H9 (cell line): ENCODE data around the gene SNTG2. TPM values are rescaled to one million over a fixed set of nuclear protein-coding genes. Genes with fewer than 3 reads are reported as not detected.

Experiments used
- DNase-seq: peaks from one replicate; pipeline ENCODE4 v3.0.0-alpha.2; 2017
- H2AFZ ChIP-seq: one replicate; pipeline ENCODE4 v1.6.1; 2013; ENCODE audit warnings: mild to moderate bottlenecking, low read length, control low read depth, moderate library complexity
- H2AK5ac ChIP-seq: 2 replicates; pipeline ENCODE4 v1.6.1; 2013; ENCODE audit warnings: low read length, control low read depth, mixed read lengths; ENCODE audit not compliant: insufficient read length
- H2BK120ac ChIP-seq: one replicate; pipeline ENCODE4 v1.6.1; 2013; ENCODE audit warnings: low read depth, mild to moderate bottlenecking, low read length, control low read depth, inconsistent platforms; ENCODE audit not compliant: poor library complexity, severe bottlenecking
- H2BK12ac ChIP-seq: 2 replicates; pipeline ENCODE4 v1.6.1; 2013; ENCODE audit warnings: low read length, control low read depth, mixed read lengths, low read depth; ENCODE audit not compliant: insufficient read length
- H2BK15ac ChIP-seq: 2 replicates; pipeline ENCODE4 v1.6.1; 2013; ENCODE audit warnings: low read depth, low read length, control low read depth
- H2BK20ac ChIP-seq: one replicate; pipeline ENCODE4 v1.6.1; 2013; ENCODE audit warnings: low read depth, mild to moderate bottlenecking, low read length, control low read depth, inconsistent platforms; ENCODE audit not compliant: poor library complexity, severe bottlenecking
- H2BK5ac ChIP-seq: 2 replicates; pipeline ENCODE4 v1.6.1; 2013; ENCODE audit warnings: low read length, control low read depth, mixed read lengths; ENCODE audit not compliant: insufficient read length
- H3K14ac ChIP-seq: 2 replicates; pipeline ENCODE4 v1.6.1; 2013; ENCODE audit warnings: low read length, control low read depth; ENCODE audit not compliant: insufficient read depth
- H3K18ac ChIP-seq: 2 replicates; pipeline ENCODE4 v1.6.1; 2013; ENCODE audit warnings: low read depth, mild to moderate bottlenecking, mixed read lengths, low read length, control low read depth; ENCODE audit not compliant: insufficient read length
- H3K23ac ChIP-seq: 2 replicates; pipeline ENCODE4 v1.6.1; 2013; ENCODE audit warnings: low read length, control low read depth, mixed read lengths, low read depth; ENCODE audit not compliant: insufficient read length
- H3K23me2 ChIP-seq: 2 replicates; pipeline ENCODE4 v1.6.1; 2013; ENCODE audit warnings: low read depth, mild to moderate bottlenecking, mixed read lengths, low read length, control low read depth; ENCODE audit not compliant: insufficient read length, poor library complexity, severe bottlenecking
- H3K27ac ChIP-seq: 2 replicates; pipeline ENCODE4 v1.5.1; 2013; ENCODE audit warnings: low read length, control low read depth, mixed read lengths, low read depth; ENCODE audit not compliant: insufficient read length
- H3K27me3 ChIP-seq: 2 replicates; pipeline ENCODE4 v1.6.1; 2013; ENCODE audit warnings: low read length, control low read depth, inconsistent platforms; ENCODE audit not compliant: insufficient read depth
- H3K4ac ChIP-seq: 2 replicates; pipeline ENCODE4 v1.6.1; 2013; ENCODE audit warnings: low read depth, mild to moderate bottlenecking, control low read depth, inconsistent platforms, low read length, moderate library complexity
- H3K4me1 ChIP-seq: 2 replicates; pipeline ENCODE4 v1.6.1; 2013; ENCODE audit warnings: low read length, control low read depth, inconsistent platforms; ENCODE audit not compliant: insufficient read depth
- H3K4me2 ChIP-seq: 2 replicates; pipeline ENCODE4 v1.6.1; 2013; ENCODE audit warnings: low read length, control low read depth, mixed read lengths; ENCODE audit not compliant: insufficient read length, insufficient read depth
- H3K56ac ChIP-seq: 2 replicates; pipeline ENCODE4 v1.6.1; 2013; ENCODE audit warnings: low read depth, mild to moderate bottlenecking, mixed read lengths, low read length, control low read depth; ENCODE audit not compliant: insufficient read length
- H3K79me1 ChIP-seq: 2 replicates; pipeline ENCODE4 v1.6.1; 2013; ENCODE audit warnings: low read depth, mild to moderate bottlenecking, moderate library complexity, low read length, control low read depth, inconsistent platforms; ENCODE audit not compliant: insufficient read depth, poor library complexity, severe bottlenecking
- H3K79me2 ChIP-seq: 2 replicates; pipeline ENCODE4 v1.6.1; 2013; ENCODE audit warnings: low read length, control low read depth, inconsistent platforms; ENCODE audit not compliant: insufficient read depth
- H3K9ac ChIP-seq: 2 replicates; pipeline ENCODE4 v1.6.1; 2013; ENCODE audit warnings: low read length, control low read depth, mixed read lengths; ENCODE audit not compliant: insufficient read length; ENCODE audit errors: extremely low read depth
- H3K9me3 ChIP-seq: one replicate; pipeline ENCODE4 v1.6.1; 2013; ENCODE audit warnings: low read depth, low read length, inconsistent platforms; ENCODE audit not compliant: control insufficient read depth
- H3T11ph ChIP-seq: one replicate; pipeline ENCODE4 v1.6.1; 2013; ENCODE audit warnings: mild to moderate bottlenecking, low read length, control low read depth, inconsistent platforms
- H4K20me1 ChIP-seq: one replicate; pipeline ENCODE4 v1.6.1; 2013; ENCODE audit not compliant: control insufficient read depth, insufficient read length, insufficient read depth
- H4K5ac ChIP-seq: 2 replicates; pipeline ENCODE4 v1.6.1; 2013; ENCODE audit warnings: low read depth, mild to moderate bottlenecking, mixed read lengths, low read length, control low read depth; ENCODE audit not compliant: insufficient read length
- H4K8ac ChIP-seq: replicated peaks from 2 replicates; pipeline ENCODE4 v1.6.1; 2013; ENCODE audit warnings: low read length, control low read depth, mixed read lengths, low read depth; ENCODE audit not compliant: insufficient read length
- H4K91ac ChIP-seq: 2 replicates; pipeline ENCODE4 v1.6.1; 2013; ENCODE audit warnings: low read depth, mild to moderate bottlenecking, moderate library complexity, mixed read lengths, low read length, control low read depth; ENCODE audit not compliant: insufficient read length
- H3K27ac Mint-ChIP-seq, 3 experiments: 2 replicates in 2 of 3; 3 replicates in 1 of 3; pipeline ENCODE4 v1.8.0; 2020 to 2021; ENCODE audit warnings: mixed read lengths in 3 of 3, mild to moderate bottlenecking in 1 of 3, moderate library complexity in 1 of 3
- H3K27me3 Mint-ChIP-seq: 2 replicates; pipeline ENCODE4 v1.8.0; 2021; ENCODE audit warnings: low read depth, mild to moderate bottlenecking, moderate library complexity, mixed read lengths
- H3K36me3 Mint-ChIP-seq, 3 experiments: 2 replicates in 2 of 3; 3 replicates in 1 of 3; pipeline ENCODE4 v1.8.0; 2020 to 2021; ENCODE audit warnings: low read depth in 3 of 3, mixed read lengths in 3 of 3; ENCODE audit not compliant: insufficient read depth in 1 of 3
- H3K4me1 Mint-ChIP-seq, 2 experiments: 2 replicates each; pipeline ENCODE4 v1.8.0; 2020; ENCODE audit warnings: mixed read lengths in 2 of 2
- H3K4me3 Mint-ChIP-seq, 2 experiments: 2 replicates in 1 of 2; 3 replicates in 1 of 2; pipeline ENCODE4 v1.8.0; 2020 to 2021; ENCODE audit warnings: mild to moderate bottlenecking in 2 of 2, mixed read lengths in 2 of 2, moderate library complexity in 1 of 2
- H3K9me3 Mint-ChIP-seq, 2 experiments: 2 replicates in 1 of 2; 3 replicates in 1 of 2; pipeline ENCODE4 v1.8.0; 2020; ENCODE audit warnings: mild to moderate bottlenecking in 2 of 2, mixed read lengths in 2 of 2, moderate library complexity in 1 of 2
- WGBS: extraction: QIAGEN DNeasy Blood & Tissue Kit; methylation state at CpG from one replicate; pipeline ENCODE4 v1.1.7; 2013; ENCODE audit warnings: missing lambda C conversion rate, low lambda C conversion rate, mixed read lengths; ENCODE audit not compliant: insufficient read length; ENCODE audit errors: extremely low coverage; 5-methylcytosine and 5-hydroxymethylcytosine counted together
- total RNA-seq: library from RNA; stranded (reverse); gene quantifications from 2 replicates; pipeline ENCODE4 v1.2.1, GENCODE V29; 2021
- TF ChIP-seq, protein P1 (sequence below): fragments of 200-600 bp; sonication (generic); conservative IDR thresholded peaks from 3 replicates; pipeline ENCODE4 v1.8.0; 2021; ENCODE audit warnings: antibody characterized with exemption, mild to moderate bottlenecking

Gene SNTG2
- total RNA-seq, 1 experiment from 2014 or later = 13.2 TPM

DNA sequence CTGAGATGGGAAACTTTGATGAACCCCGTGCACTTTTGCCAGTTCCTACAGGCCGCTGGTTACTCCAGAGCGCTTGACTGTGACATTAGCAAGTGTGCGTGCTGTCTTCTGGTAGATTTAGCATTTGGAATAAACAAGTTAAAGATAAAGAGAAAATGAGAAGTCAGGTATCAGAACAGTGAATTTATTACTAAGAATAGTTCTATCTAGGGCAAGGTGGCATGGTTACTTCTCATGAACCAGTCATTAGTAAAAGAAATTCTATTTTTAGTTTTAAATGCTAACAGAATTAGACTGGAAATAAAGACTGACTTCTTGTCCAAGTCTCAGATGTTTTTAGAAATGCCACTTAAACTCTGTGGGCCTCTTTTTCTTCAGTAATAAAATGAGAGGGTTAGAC is 258.6 kb downstream of the SNTG2 start:
- Histone ChIP-seq H3K79me2 (no peaks in the 10 kb centered on the region), H3K9ac (no peak overlapping the region), H4K5ac (no peak overlapping the region), H3K79me1 (no peaks in the 10 kb centered on the region), H3K23me2 (no peaks in the 10 kb centered on the region), H3K56ac (no peak overlapping the region), H2BK5ac (no peak overlapping the region), H2AFZ (no peak overlapping the region), H3K18ac (no peak overlapping the region), H3K4me2 (no peak overlapping the region), H3K27me3 (no peaks in the 10 kb centered on the region), H4K20me1 (no peaks in the 10 kb centered on the region), H2BK20ac (no peak overlapping the region), H2BK12ac (no peak overlapping the region), H4K91ac (no peak overlapping the region), H3T11ph (no peak overlapping the region), H2BK120ac (no peak overlapping the region), H3K23ac (no peak overlapping the region), H3K4me1 (no peaks in the 10 kb centered on the region), H3K14ac (no peak overlapping the region), H3K4ac (no peak overlapping the region), H2BK15ac (no peak overlapping the region), H4K8ac (no peak overlapping the region), H3K27ac (no peak overlapping the region), H3K9me3 (no peaks in the 10 kb centered on the region), H2AK5ac (no peak overlapping the region)
- H3K4me1 Mint-ChIP-seq = no peaks in the 10 kb centered on the region
- no peaks in the 10 kb centered on the region for H3K27me3 Mint-ChIP-seq
- no CpG with 5 or more reads among the region's 4 CpGs for WGBS
- H3K4me3 Mint-ChIP-seq = no peak overlapping the region
- peaks cover 17 to 28% of the 10 kb centered on the region in 2 experiments; a peak in 4 of 5 replicates for H3K9me3 Mint-ChIP-seq
- no peak for DNase-seq
- no peak overlapping the region for H3K27ac Mint-ChIP-seq
- H3K36me3 Mint-ChIP-seq = peaks cover 29 to 51% (median 51%) of the 10 kb centered on the region in 3 experiments
- TF ChIP-seq, protein P1, sequence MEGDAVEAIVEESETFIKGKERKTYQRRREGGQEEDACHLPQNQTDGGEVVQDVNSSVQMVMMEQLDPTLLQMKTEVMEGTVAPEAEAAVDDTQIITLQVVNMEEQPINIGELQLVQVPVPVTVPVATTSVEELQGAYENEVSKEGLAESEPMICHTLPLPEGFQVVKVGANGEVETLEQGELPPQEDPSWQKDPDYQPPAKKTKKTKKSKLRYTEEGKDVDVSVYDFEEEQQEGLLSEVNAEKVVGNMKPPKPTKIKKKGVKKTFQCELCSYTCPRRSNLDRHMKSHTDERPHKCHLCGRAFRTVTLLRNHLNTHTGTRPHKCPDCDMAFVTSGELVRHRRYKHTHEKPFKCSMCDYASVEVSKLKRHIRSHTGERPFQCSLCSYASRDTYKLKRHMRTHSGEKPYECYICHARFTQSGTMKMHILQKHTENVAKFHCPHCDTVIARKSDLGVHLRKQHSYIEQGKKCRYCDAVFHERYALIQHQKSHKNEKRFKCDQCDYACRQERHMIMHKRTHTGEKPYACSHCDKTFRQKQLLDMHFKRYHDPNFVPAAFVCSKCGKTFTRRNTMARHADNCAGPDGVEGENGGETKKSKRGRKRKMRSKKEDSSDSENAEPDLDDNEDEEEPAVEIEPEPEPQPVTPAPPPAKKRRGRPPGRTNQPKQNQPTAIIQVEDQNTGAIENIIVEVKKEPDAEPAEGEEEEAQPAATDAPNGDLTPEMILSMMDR = no peak
